CD8-positive, alpha-beta memory T cell (primary cell): Measurements from ENCODE around the gene UBE2Q1. TPM values are rescaled to one million over a fixed set of nuclear protein-coding genes. Genes with fewer than 3 reads are reported as not detected.
A peak's percentile ranks its signal among the peaks of the same experiment; 100 is the strongest.

ENCODE experiments used
- CTCF ChIA-PET: fragments of 350-600 bp; sonication (Branson Sonifier 250); formaldehyde crosslinking; loops from one replicate; lab custom pipeline; 2021; ENCODE audit warnings: antibody characterized with exemption; lab: Charles Lee
- POLR2A ChIA-PET: fragments of 350-600 bp; sonication (Branson Sonifier 250); formaldehyde crosslinking; loops from one replicate; lab custom pipeline; 2021; ENCODE audit warnings: antibody characterized with exemption; lab: Charles Lee
- DNase-seq, 5 donors: peaks; one replicate each; pipeline versions ENCODE4 v3.0.0 to v3.0.0-alpha.2; 2020 to 2022; ENCODE audit warnings: mixed read lengths in 1 of 5
- H3K27ac ChIP-seq: one replicate; pipeline ENCODE4 v1.7.0; 2013; ENCODE audit warnings: low read depth, mild to moderate bottlenecking, low read length, moderate library complexity
- H3K27me3 ChIP-seq: 2 replicates; pipeline ENCODE4 v1.7.0; 2013; ENCODE audit warnings: low read length, mild to moderate bottlenecking; ENCODE audit not compliant: insufficient read depth, poor library complexity, severe bottlenecking
- H3K36me3 ChIP-seq: 2 replicates; pipeline ENCODE4 v1.7.0; 2013; ENCODE audit warnings: mild to moderate bottlenecking, low read length, moderate library complexity; ENCODE audit not compliant: insufficient read depth
- H3K4me1 ChIP-seq: 2 replicates; pipeline ENCODE4 v1.7.0; 2013; ENCODE audit warnings: mild to moderate bottlenecking, low read length, moderate library complexity; ENCODE audit not compliant: insufficient read depth
- H3K4me3 ChIP-seq: 2 replicates; pipeline ENCODE4 v1.7.0; 2013; ENCODE audit warnings: mild to moderate bottlenecking, low read length
- H3K9me3 ChIP-seq: 2 replicates; pipeline ENCODE4 v1.7.0; 2013; ENCODE audit warnings: mild to moderate bottlenecking, low read length
- H3K27ac Mint-ChIP-seq, 8 donors: one replicate each; pipeline ENCODE4 v1.8.0; 2020 to 2021; ENCODE audit warnings: mixed read lengths in 8 of 8, mild to moderate bottlenecking in 6 of 8, inconsistent platforms in 3 of 8, moderate library complexity in 3 of 8
- H3K27me3 Mint-ChIP-seq, 2 donors: one replicate each; pipeline ENCODE4 v1.8.0; 2020 to 2021; ENCODE audit warnings: mixed read lengths in 2 of 2, mild to moderate bottlenecking in 1 of 2, moderate library complexity in 1 of 2
- H3K36me3 Mint-ChIP-seq, 3 donors: one replicate each; pipeline ENCODE4 v1.8.0; 2020 to 2021; ENCODE audit warnings: mixed read lengths in 3 of 3, inconsistent platforms in 1 of 3, mild to moderate bottlenecking in 1 of 3
- H3K4me1 Mint-ChIP-seq, 3 donors: one replicate each; pipeline ENCODE4 v1.8.0; 2020 to 2021; ENCODE audit warnings: mixed read lengths in 3 of 3, inconsistent platforms in 1 of 3, mild to moderate bottlenecking in 1 of 3
- H3K4me3 Mint-ChIP-seq, 7 donors: one replicate each; pipeline ENCODE4 v1.8.0; 2020 to 2021; ENCODE audit warnings: mixed read lengths in 7 of 7, mild to moderate bottlenecking in 6 of 7, moderate library complexity in 4 of 7, inconsistent platforms in 2 of 7
- H3K9me3 Mint-ChIP-seq, 5 donors: one replicate each; pipeline ENCODE4 v1.8.0; 2020 to 2022; ENCODE audit warnings: mixed read lengths in 5 of 5, mild to moderate bottlenecking in 3 of 5, moderate library complexity in 2 of 5, inconsistent platforms in 1 of 5
- polyA plus RNA-seq: library from polyadenylated mRNA; unstranded; fragments of 300-500 nt; fragmentation: Illumina TruSeq; gene quantifications from one replicate; pipeline ENCODE4 v1.2.3, GENCODE V29; 2021
- total RNA-seq, 2 experiments: library from RNA; stranded (reverse); gene quantifications; one replicate each; pipeline ENCODE4 v1.2.3, GENCODE V29; 2021

UBE2Q1 gene
- total and polyA plus RNA-seq, 3 experiments from 2014 or later: 16.2 to 97.8 (median 83.8) TPM

GRCh38 chr1:154598871-154599635 is 40.6 kb upstream of the UBE2Q1 start:
- H3K36me3 Mint-ChIP-seq: peaks cover 5 to 92% (median 21%) of the 10 kb centered on the region in 3 donors
- H3K4me3 ChIP-seq: no peak overlapping the region
- no peaks in the 10 kb centered on the region for H3K27me3 Mint-ChIP-seq
- no peaks in the 10 kb centered on the region for H3K9me3 ChIP-seq
- no peak for DNase-seq
- peaks cover 40 to 55% (median 52%) of the 10 kb centered on the region in 3 donors for H3K4me1 Mint-ChIP-seq
- H3K27ac Mint-ChIP-seq: peak overlapping the region in 7 of 8 donors; percentile 15 to 81 (median 24)
- H3K36me3 ChIP-seq: peaks cover 80% of the 10 kb centered on the region
- no peaks in the 10 kb centered on the region for H3K9me3 Mint-ChIP-seq
- ChIA-PET CTCF (interaction anchor here (1.0 to 2.6 kb wide), 2 partner anchors 8 to 40 kb away, joined by 3 to 8 read pairs; no protein-coding TSS in a partner anchor), POLR2A (no interaction called here)
- H3K27ac ChIP-seq: no peak overlapping the region
- no peak overlapping the region for H3K4me3 Mint-ChIP-seq
- peaks cover 29% of the 10 kb centered on the region for H3K4me1 ChIP-seq
- H3K27me3 ChIP-seq: no peaks in the 10 kb centered on the region

- peaks cover 11 to 94% (median 30%) of the 10 kb centered on the region in 3 donors for H3K36me3 Mint-ChIP-seq
- CTCF ChIA-PET: no interaction called here
Observed at GRCh38 chr1:154595621-154596020, 37.2 kb upstream of the UBE2Q1 start.

GRCh38 chr1:154594811-154595210 is 36.3 kb upstream of the UBE2Q1 start:
- H3K4me3 Mint-ChIP-seq: no peak overlapping the region
- CTCF ChIA-PET: interaction anchor here (1.0 kb wide), 1 partner anchor 11 kb away, joined by 3 read pairs; no protein-coding TSS in a partner anchor
- no peaks in the 10 kb centered on the region for H3K9me3 Mint-ChIP-seq
- H3K36me3 Mint-ChIP-seq: peaks cover 11 to 95% (median 30%) of the 10 kb centered on the region in 3 donors
- POLR2A ChIA-PET: no interaction called here
- H3K4me1 Mint-ChIP-seq: peaks cover 8 to 13% (median 11%) of the 10 kb centered on the region in 3 donors
- no peak for DNase-seq
- Histone ChIP-seq H3K4me1 (no peaks in the 10 kb centered on the region), H3K9me3 (no peaks in the 10 kb centered on the region), H3K27ac (no peak overlapping the region), H3K36me3 (peaks cover 82% of the 10 kb centered on the region), H3K4me3 (no peak overlapping the region), H3K27me3 (no peaks in the 10 kb centered on the region)
- peak overlapping the region in 1 of 8 donors; percentile 43 for H3K27ac Mint-ChIP-seq
- no peaks in the 10 kb centered on the region for H3K27me3 Mint-ChIP-seq

More at GRCh38 chr1:154595621-154596020, 37.2 kb upstream of the UBE2Q1 start:
- no peak for DNase-seq
- POLR2A ChIA-PET: no interaction called here
- Histone ChIP-seq H3K27ac (no peak overlapping the region), H3K4me1 (no peaks in the 10 kb centered on the region), H3K27me3 (no peaks in the 10 kb centered on the region), H3K9me3 (no peaks in the 10 kb centered on the region), H3K4me3 (no peak overlapping the region), H3K36me3 (peaks cover 77% of the 10 kb centered on the region)
- peaks cover 14 to 21% (median 19%) of the 10 kb centered on the region in 3 donors for H3K4me1 Mint-ChIP-seq
- H3K9me3 Mint-ChIP-seq: no peaks in the 10 kb centered on the region
- H3K27me3 Mint-ChIP-seq: no peaks in the 10 kb centered on the region
- no peak overlapping the region for H3K4me3 Mint-ChIP-seq
- no peak overlapping the region for H3K27ac Mint-ChIP-seq

- no peaks in the 10 kb centered on the region for H3K27me3 ChIP-seq
- no peak overlapping the region for H3K4me3 Mint-ChIP-seq
- ChIA-PET CTCF (no interaction called here), POLR2A (no interaction called here)
- no peaks in the 10 kb centered on the region for H3K9me3 Mint-ChIP-seq
- H3K4me1 ChIP-seq: no peaks in the 10 kb centered on the region
- no peak overlapping the region for H3K27ac Mint-ChIP-seq
- no peaks in the 10 kb centered on the region for H3K27me3 Mint-ChIP-seq
- H3K4me1 Mint-ChIP-seq: peaks cover under 1 to 5% (median 4%) of the 10 kb centered on the region in 3 donors
- peaks cover 11 to 95% (median 34%) of the 10 kb centered on the region in 3 donors for H3K36me3 Mint-ChIP-seq
- no peak for DNase-seq
- H3K36me3 ChIP-seq: peaks cover 83% of the 10 kb centered on the region
- H3K27ac ChIP-seq: no peak overlapping the region
- no peaks in the 10 kb centered on the region for H3K9me3 ChIP-seq
- no peak overlapping the region for H3K4me3 ChIP-seq
Observed at GRCh38 chr1:154593390-154593789, 34.9 kb upstream of the UBE2Q1 start.

- H3K4me1 ChIP-seq: no peaks in the 10 kb centered on the region
- POLR2A ChIA-PET: interaction anchor here (0.6 kb wide), 1 partner anchor 36 kb away, joined by 3 read pairs; no protein-coding TSS in a partner anchor
- H3K4me3 ChIP-seq: no peak overlapping the region
- Mint-ChIP-seq H3K9me3 (no peaks in the 10 kb centered on the region), H3K4me3 (no peak overlapping the region), H3K36me3 (peaks cover 13 to 95% (median 34%) of the 10 kb centered on the region in 3 donors), H3K4me1 (peaks cover 0 to 5% (median 4%) of the 10 kb centered on the region in 3 donors), H3K27ac (peak overlapping the region in 1 of 8 donors; percentile 81), H3K27me3 (no peaks in the 10 kb centered on the region)
- H3K27ac ChIP-seq: no peak overlapping the region
- H3K9me3 ChIP-seq: no peaks in the 10 kb centered on the region
- CTCF ChIA-PET: interaction anchor here (1.0 kb wide), 1 partner anchor 14 kb away, joined by 3 read pairs; no protein-coding TSS in a partner anchor
- H3K27me3 ChIP-seq: no peaks in the 10 kb centered on the region
- peaks cover 83% of the 10 kb centered on the region for H3K36me3 ChIP-seq
- no peak for DNase-seq
Observed at GRCh38 chr1:154591206-154591605, 32.7 kb upstream of the UBE2Q1 start.

- no peak overlapping the region for H3K27ac ChIP-seq
- no peaks in the 10 kb centered on the region for H3K9me3 ChIP-seq
- no peaks in the 10 kb centered on the region for H3K9me3 Mint-ChIP-seq
- peaks cover 14 to 95% (median 36%) of the 10 kb centered on the region in 3 donors for H3K36me3 Mint-ChIP-seq
- ChIA-PET CTCF (interaction anchor here (1.0 kb wide), 1 partner anchor 13 kb away, joined by 3 read pairs; no protein-coding TSS in a partner anchor), POLR2A (interaction anchor here (0.6 to 0.7 kb wide), 2 partner anchors 36 to 65 kb away, joined by 3 read pairs; no protein-coding TSS in a partner anchor)
- H3K36me3 ChIP-seq: peaks cover 83% of the 10 kb centered on the region
- no peaks in the 10 kb centered on the region for H3K27me3 ChIP-seq
- no peaks in the 10 kb centered on the region for H3K4me1 ChIP-seq
- DNase-seq: no peak
- H3K27me3 Mint-ChIP-seq: no peaks in the 10 kb centered on the region
- H3K4me3 ChIP-seq: no peak overlapping the region
- H3K27ac Mint-ChIP-seq: peak overlapping the region in 1 of 8 donors; percentile 81
- H3K4me3 Mint-ChIP-seq: no peak overlapping the region
- peaks cover 0 to 5% (median 4%) of the 10 kb centered on the region in 3 donors for H3K4me1 Mint-ChIP-seq
Observed at GRCh38 chr1:154590756-154591155, 32.3 kb upstream of the UBE2Q1 start.

- Histone ChIP-seq H3K27me3 (no peaks in the 10 kb centered on the region), H3K4me1 (no peaks in the 10 kb centered on the region), H3K9me3 (no peaks in the 10 kb centered on the region), H3K4me3 (no peak overlapping the region), H3K36me3 (peaks cover 87% of the 10 kb centered on the region), H3K27ac (no peak overlapping the region)
- peaks cover 21 to 98% (median 43%) of the 10 kb centered on the region in 3 donors for H3K36me3 Mint-ChIP-seq
- no peaks in the 10 kb centered on the region for H3K9me3 Mint-ChIP-seq
- ChIA-PET POLR2A (no interaction called here), CTCF (no interaction called here)
- no peak for DNase-seq
- H3K27me3 Mint-ChIP-seq: no peaks in the 10 kb centered on the region
- peak overlapping the region in 2 of 8 donors; percentile 42 to 52 for H3K27ac Mint-ChIP-seq
- H3K4me1 Mint-ChIP-seq: peaks cover 0 to 5% (median 4%) of the 10 kb centered on the region in 3 donors
- no peak overlapping the region for H3K4me3 Mint-ChIP-seq
Observed at GRCh38 chr1:154589780-154590179, 31.3 kb upstream of the UBE2Q1 start.

GRCh38 chr1:154586641-154587040 is 28.2 kb upstream of the UBE2Q1 start:
- H3K4me3 Mint-ChIP-seq: no peak overlapping the region
- Histone ChIP-seq H3K27ac (no peak overlapping the region), H3K9me3 (no peaks in the 10 kb centered on the region), H3K36me3 (peaks cover 99% of the 10 kb centered on the region), H3K4me3 (no peak overlapping the region), H3K4me1 (no peaks in the 10 kb centered on the region), H3K27me3 (no peaks in the 10 kb centered on the region)
- peaks cover 15 to 99% (median 38%) of the 10 kb centered on the region in 3 donors for H3K36me3 Mint-ChIP-seq
- peak overlapping the region in 2 of 8 donors; percentile 10 to 20 for H3K27ac Mint-ChIP-seq
- H3K4me1 Mint-ChIP-seq: no peaks in the 10 kb centered on the region
- H3K27me3 Mint-ChIP-seq: peaks cover 0 to 1% of the 10 kb centered on the region in 2 donors
- DNase-seq: no peak
- ChIA-PET CTCF (no interaction called here), POLR2A (no interaction called here)
- H3K9me3 Mint-ChIP-seq: no peaks in the 10 kb centered on the region
